ENCODE data around the gene PPP4R1.

- TF ChIP-seq EZH2 (IDR thresholded peaks at IDR 0.05; ENCODE audit: insufficient read depth, low read length): no peak
- TF ChIP-seq CTCF (IDR thresholded peaks at IDR 0.05; ENCODE audit: insufficient read depth, low read depth, low read length): peak; percentile 93
Measured at GRCh38 chr18:9516437-9517064, 97.8 kb downstream of the PPP4R1 start.

Data from astrocyte (in vitro differentiated cells and primary cell).